Measurements from ENCODE around the gene PCNP.

Gene PCNP, protein sequence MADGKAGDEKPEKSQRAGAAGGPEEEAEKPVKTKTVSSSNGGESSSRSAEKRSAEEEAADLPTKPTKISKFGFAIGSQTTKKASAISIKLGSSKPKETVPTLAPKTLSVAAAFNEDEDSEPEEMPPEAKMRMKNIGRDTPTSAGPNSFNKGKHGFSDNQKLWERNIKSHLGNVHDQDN

DNA sequence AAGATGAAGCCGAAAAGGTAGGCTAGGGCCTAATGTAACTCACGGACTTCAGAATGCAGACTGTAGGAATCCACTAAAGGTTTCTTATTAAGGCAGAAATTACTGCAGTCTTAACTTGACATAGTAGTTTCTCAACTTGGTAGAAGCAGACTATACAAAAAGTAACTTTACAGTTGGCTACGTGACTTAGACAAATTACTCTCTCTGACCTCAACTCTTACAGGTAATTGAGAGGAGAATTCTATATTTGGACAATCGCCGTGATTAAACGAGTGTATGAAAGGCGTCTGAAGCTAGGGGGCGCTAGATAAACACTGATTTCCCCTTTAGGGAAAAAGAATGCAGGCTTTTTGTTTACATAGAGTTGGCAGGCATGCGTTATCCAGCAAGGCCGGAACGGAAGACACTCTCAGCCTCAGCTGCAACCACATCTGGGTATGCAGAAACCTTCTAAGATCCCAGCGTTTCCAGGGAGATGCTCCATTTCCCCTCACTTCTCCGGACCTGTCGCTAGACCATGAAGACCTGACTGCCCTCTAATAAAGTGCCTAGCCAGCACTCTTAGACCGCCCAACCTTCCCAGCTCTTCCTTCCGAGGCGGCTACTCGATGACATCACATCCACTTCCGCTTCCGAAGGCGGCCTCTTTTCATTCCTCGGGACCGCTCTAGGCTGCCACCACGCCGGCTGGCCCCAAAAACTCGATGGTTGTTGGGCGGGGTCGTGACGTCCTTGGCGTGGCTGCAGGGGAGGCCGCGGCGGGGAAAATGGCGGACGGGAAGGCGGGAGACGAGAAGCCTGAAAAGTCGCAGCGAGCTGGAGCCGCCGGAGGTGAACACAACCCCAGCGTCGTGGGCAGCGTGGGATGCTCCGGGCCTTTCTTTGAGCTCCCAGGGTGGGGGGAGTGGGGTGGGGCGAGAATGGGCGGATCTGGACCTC, at the start of gene PCNP:
PCNP (plus strand) TSS at position 732 of the 939 bp plus-strand sequence; CDS start at position 768, 36 bp downstream.
- TF ChIP-seq, protein P1, sequence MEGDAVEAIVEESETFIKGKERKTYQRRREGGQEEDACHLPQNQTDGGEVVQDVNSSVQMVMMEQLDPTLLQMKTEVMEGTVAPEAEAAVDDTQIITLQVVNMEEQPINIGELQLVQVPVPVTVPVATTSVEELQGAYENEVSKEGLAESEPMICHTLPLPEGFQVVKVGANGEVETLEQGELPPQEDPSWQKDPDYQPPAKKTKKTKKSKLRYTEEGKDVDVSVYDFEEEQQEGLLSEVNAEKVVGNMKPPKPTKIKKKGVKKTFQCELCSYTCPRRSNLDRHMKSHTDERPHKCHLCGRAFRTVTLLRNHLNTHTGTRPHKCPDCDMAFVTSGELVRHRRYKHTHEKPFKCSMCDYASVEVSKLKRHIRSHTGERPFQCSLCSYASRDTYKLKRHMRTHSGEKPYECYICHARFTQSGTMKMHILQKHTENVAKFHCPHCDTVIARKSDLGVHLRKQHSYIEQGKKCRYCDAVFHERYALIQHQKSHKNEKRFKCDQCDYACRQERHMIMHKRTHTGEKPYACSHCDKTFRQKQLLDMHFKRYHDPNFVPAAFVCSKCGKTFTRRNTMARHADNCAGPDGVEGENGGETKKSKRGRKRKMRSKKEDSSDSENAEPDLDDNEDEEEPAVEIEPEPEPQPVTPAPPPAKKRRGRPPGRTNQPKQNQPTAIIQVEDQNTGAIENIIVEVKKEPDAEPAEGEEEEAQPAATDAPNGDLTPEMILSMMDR (IDR thresholded peaks at IDR 0.05; ENCODE audit: low read depth, low read length, missing control alignments), result peak; percentile 78
- H3K4me3 ChIP-seq (ENCODE audit: low read depth, low read length), result peak within 1 kb of the TSS; percentile 93
- in situ Hi-C loops (cut with HindIII; ENCODE audit: low sequenced_read_pairs), result no loop called here
- peak; percentile 98 for DNase-seq (ENCODE audit: low read depth)

DNA sequence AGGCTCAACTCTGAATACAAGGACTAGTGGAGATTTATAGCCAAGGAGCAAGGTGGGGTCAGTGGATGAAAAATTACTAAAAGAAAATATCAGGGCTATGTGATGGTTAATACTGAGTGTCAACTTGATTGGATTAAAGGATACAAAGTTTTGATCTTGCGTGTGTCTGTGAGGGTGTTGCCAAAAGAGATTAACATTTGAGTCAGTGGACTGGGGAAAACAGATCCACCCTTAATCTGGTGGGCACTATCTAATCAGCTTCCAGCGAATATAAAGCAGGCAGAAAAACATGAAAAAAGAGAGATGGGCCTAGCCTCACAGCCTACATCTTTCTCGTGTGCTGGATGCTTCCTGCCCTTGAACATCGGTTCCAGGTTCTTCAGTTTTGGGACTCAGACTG, 46.5 kb upstream of the PCNP start:
- TF ChIP-seq, protein P1 (IDR thresholded peaks at IDR 0.05; ENCODE audit: low read depth, low read length, missing control alignments), result no peak
- in situ Hi-C loops (cut with HindIII; ENCODE audit: low sequenced_read_pairs), result no loop called here
- H3K4me3 ChIP-seq (ENCODE audit: low read depth, low read length), result no peak overlapping the region
- no peak for DNase-seq (ENCODE audit: low read depth)

DNA sequence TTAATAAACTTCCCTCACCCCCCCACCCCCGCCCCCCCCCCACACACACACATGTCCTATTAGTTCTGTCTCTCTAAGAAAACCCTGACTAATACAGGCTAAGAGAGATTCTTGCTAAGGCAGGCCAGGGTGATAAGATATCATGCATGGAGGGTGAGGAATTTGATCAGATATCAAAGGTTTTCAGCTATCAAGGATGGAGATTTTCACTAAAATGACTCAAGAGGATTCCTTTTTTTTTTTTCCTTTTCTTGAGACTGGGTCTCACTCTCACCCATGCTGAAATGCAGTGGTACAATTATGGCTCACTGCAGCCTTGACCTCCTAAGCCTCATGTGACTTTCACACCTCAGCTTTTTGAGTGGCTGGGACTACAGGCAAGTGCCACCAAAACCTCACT, 46.1 kb upstream of the PCNP start:
- in situ Hi-C loops (cut with HindIII; ENCODE audit: low sequenced_read_pairs), result no loop called here
- H3K4me3 ChIP-seq (ENCODE audit: low read depth, low read length), result no peak overlapping the region
- TF ChIP-seq, protein P1 (IDR thresholded peaks at IDR 0.05; ENCODE audit: low read depth, low read length, missing control alignments), result no peak
- no peak for DNase-seq (ENCODE audit: low read depth)

DNA sequence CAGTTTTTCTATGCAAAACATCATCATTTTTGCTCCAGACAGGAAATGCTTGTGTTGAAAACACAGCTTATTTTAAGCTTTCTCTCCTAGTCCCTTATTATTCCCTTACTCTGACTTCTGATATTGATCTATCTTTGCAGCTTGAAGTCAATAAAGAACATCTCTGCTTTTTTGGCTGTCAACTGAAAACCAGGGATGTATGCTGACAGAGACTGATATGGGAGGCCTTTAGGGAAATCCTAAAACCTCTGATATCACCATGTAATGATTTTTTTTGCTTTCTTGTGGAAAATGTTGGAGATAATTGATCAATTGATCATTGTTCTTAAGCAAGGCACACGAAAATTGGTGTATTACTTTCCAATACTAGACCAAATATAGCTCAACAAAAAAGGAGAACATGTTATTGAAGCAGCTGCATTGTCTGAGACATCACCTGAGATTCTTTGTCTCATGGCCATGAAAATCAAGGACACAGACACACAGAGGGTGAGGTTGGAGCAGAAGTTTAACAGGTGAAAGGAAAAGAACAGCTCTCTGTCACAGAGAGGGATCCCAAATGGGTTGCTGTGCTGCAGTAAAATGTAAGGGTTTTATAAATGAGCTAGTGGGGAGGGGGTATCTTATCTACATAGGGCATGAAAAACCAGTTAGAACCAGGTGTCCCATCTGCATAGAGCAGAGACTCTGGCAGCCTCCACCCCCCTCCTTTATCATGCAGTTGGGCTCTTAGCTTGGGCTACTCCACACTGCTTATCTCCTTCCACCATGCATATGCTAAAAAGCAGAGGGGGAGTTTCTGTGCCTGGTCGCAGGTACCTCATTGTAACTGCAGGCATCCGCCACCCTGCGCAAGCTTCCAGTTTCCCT, 43.9 kb upstream of the PCNP start:
- DNase-seq (ENCODE audit: low read depth), result no peak
- H3K4me3 ChIP-seq (ENCODE audit: low read depth, low read length), result no peak overlapping the region
- TF ChIP-seq, protein P1 (IDR thresholded peaks at IDR 0.05; ENCODE audit: low read depth, low read length, missing control alignments), result no peak
- in situ Hi-C loops (cut with HindIII; ENCODE audit: low sequenced_read_pairs), result no loop called here

DNA sequence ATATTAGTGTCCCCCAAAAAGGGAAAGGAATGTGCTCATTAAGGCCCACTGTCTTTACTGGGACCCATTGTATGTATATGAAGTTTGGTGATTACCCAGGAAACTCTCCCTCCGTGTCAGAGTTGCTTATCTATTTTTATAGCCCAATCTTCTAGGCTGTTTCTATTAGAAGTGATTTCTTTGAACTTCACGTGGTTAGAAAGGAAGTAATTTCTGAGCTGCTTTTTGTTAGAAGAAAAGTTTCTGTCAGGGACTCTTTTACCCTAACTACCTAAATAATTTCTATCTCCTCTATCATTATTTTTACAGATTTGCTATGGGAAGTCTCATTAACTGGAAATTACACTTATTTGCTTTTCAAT, 43.3 kb upstream of the PCNP start:
- TF ChIP-seq, protein P1 (IDR thresholded peaks at IDR 0.05; ENCODE audit: low read depth, low read length, missing control alignments), result no peak
- H3K4me3 ChIP-seq (ENCODE audit: low read depth, low read length), result no peak overlapping the region
- in situ Hi-C loops (cut with HindIII; ENCODE audit: low sequenced_read_pairs), result no loop called here
- no peak for DNase-seq (ENCODE audit: low read depth)

DNA sequence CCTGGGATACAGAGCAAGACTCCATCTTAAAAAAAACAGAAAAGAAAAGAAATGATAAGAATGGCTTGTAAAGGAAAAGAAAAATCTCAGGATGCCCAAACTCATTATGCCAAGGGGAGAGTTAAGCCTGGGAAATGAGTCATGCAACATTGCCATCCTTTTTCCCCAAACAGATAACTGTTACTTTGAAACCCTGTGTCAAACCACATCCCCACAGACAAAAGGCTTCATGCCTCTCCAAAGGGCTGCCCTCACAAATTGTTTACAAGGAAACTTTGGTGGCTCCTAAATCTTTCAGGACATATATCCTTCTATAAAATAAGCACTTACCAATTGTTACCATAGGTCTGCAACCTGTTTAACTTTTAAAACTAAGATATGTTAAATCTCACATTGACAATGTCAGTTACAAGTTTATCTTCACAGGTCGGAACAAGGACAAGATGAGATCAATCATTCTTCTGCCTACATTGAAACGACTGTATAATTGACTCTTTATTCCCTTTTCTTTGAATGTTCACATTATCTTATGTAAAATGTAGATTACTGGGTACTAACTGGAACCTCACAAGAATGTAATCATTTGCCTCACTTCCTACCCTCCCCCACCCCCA, 42.4 kb upstream of the PCNP start:
- no peak for DNase-seq (ENCODE audit: low read depth)
- TF ChIP-seq, protein P1 (IDR thresholded peaks at IDR 0.05; ENCODE audit: low read depth, low read length, missing control alignments), result no peak

More for the DNA sequence above, 42.4 kb upstream of the PCNP start:
- no peak overlapping the region for H3K4me3 ChIP-seq (ENCODE audit: low read depth, low read length)
- in situ Hi-C loops (cut with HindIII; ENCODE audit: low sequenced_read_pairs), result no loop called here
